Activated naive CD4-positive, alpha-beta T cell treated with anti-CD3 and anti-CD28 coated beads, Interleukin-2, amount 50 U/mL, for 72 hours (primary cell): ENCODE data around the gene PCDHGA7. TPM values are rescaled to one million over a fixed set of nuclear protein-coding genes. Genes with fewer than 3 reads are reported as not detected.
"Not testable (repeated sequence)": the region's sequence is repeated elsewhere in the genome, so short reads cannot be mapped to it uniquely, and the experiment has no call there.

ENCODE experiments used
- ATAC-seq, 2 donors: fragments of 150-1000 bp; cut with Tn5 transposase; 2 replicates each; pipeline ENCODE4 v1.10.0; 2021; ENCODE audit warnings: mild to moderate bottlenecking in 2 of 2, moderate library complexity in 2 of 2
- DNase-seq, 2 donors: peaks; one replicate each; pipeline ENCODE4 v3.0.0; 2021 to 2022; ENCODE audit warnings: low spot score in 2 of 2
- H3K27ac Mint-ChIP-seq, 2 donors: one replicate each; pipeline ENCODE4 v1.8.0; 2022; ENCODE audit warnings: mild to moderate bottlenecking in 2 of 2, mixed read lengths in 2 of 2
- H3K36me3 Mint-ChIP-seq, 2 donors: one replicate each; pipeline ENCODE4 v1.8.0; 2022; ENCODE audit warnings: mixed read lengths in 2 of 2
- H3K9me3 Mint-ChIP-seq, 2 donors: one replicate each; pipeline ENCODE4 v1.8.0; 2022; ENCODE audit warnings: mixed read lengths in 2 of 2
- total RNA-seq, 2 donors: library from RNA; stranded (reverse); gene quantifications; one replicate each; pipeline ENCODE4 v1.2.3, GENCODE V29; 2022

The PCDHGA7 gene
- total RNA-seq, 2 donors from 2014 or later, result not detected

GRCh38 chr5:141387557-141388311 is 5.2 kb downstream of the PCDHGA7 start, which contains the start of gene PCDHGB4:
TSS of gene PCDHGB4 (plus strand) at chr5:141387698. CDS start at chr5:141387885, 187 bp downstream.
- ATAC-seq, result peak; percentile 68 to 75
- H3K36me3 Mint-ChIP-seq, result peaks cover 51 to 53% of the 10 kb centered on the region in 2 donors
- not testable (repeated sequence) for DNase-seq, H3K27ac Mint-ChIP-seq
- H3K9me3 Mint-ChIP-seq, result peaks cover 19 to 25% of the 10 kb centered on the region in 2 donors

GRCh38 chr5:141388661-141389060 is 6.1 kb downstream of the PCDHGA7 start:
- H3K36me3 Mint-ChIP-seq, result peaks cover 49 to 53% of the 10 kb centered on the region in 2 donors
- H3K9me3 Mint-ChIP-seq, result peaks cover 15 to 23% of the 10 kb centered on the region in 2 donors
- no peak for ATAC-seq
- no peak overlapping the region for H3K27ac Mint-ChIP-seq
- DNase-seq, result no peak

- DNase-seq (no peak), ATAC-seq (no peak)
- Mint-ChIP-seq H3K27ac (peak overlapping the region in 1 of 2 donors; percentile 44), H3K36me3 (peaks cover 50 to 56% of the 10 kb centered on the region in 2 donors), H3K9me3 (peaks cover 21 to 27% of the 10 kb centered on the region in 2 donors)
These were observed 6.9 kb downstream of the PCDHGA7 start for GRCh38 chr5:141389153-141390042.

GRCh38 chr5:141392429-141393198 is 10.1 kb downstream of the PCDHGA7 start, which contains the start of gene PCDHGA8:
TSS of gene PCDHGA8 (plus strand) at chr5:141392633. CDS start at chr5:141392814, 181 bp downstream.
- H3K36me3 Mint-ChIP-seq, result peaks cover 46 to 51% of the 10 kb centered on the region in 2 donors
- H3K27ac Mint-ChIP-seq, result no peak within 1 kb of the TSS
- H3K9me3 Mint-ChIP-seq, result peaks cover 21 to 27% of the 10 kb centered on the region in 2 donors
- no peak for DNase-seq
- no peak for ATAC-seq

GRCh38 chr5:141393267-141393666 is 10.7 kb downstream of the PCDHGA7 start:
- ATAC-seq, result no peak
- peaks cover 20 to 27% of the 10 kb centered on the region in 2 donors for H3K9me3 Mint-ChIP-seq
- no peak for DNase-seq
- no peak overlapping the region for H3K27ac Mint-ChIP-seq
- H3K36me3 Mint-ChIP-seq, result peaks cover 45 to 48% of the 10 kb centered on the region in 2 donors

GRCh38 chr5:141394401-141395187 is 12.1 kb downstream of the PCDHGA7 start:
- Mint-ChIP-seq H3K27ac (peak overlapping the region in 1 of 2 donors; percentile 5), H3K36me3 (peaks cover 41 to 46% of the 10 kb centered on the region in 2 donors), H3K9me3 (peaks cover 11 to 20% of the 10 kb centered on the region in 2 donors)
- ATAC-seq, DNase-seq: not testable (repeated sequence)

- not testable (repeated sequence) for DNase-seq, H3K27ac Mint-ChIP-seq
- Mint-ChIP-seq H3K36me3 (peaks cover 40 to 49% of the 10 kb centered on the region in 2 donors), H3K9me3 (peaks cover 10 to 12% of the 10 kb centered on the region in 2 donors)
- ATAC-seq, result peak; percentile 71 to 82
These were observed 15.4 kb downstream of the PCDHGA7 start, which contains the start of gene PCDHGB5 for GRCh38 chr5:141397756-141398551. TSS of gene PCDHGB5 (plus strand) at chr5:141397947. CDS start at chr5:141398128, 181 bp downstream.

- H3K9me3 Mint-ChIP-seq, result peaks cover 10 to 12% of the 10 kb centered on the region in 2 donors
- DNase-seq (no peak), ATAC-seq (no peak)
- peaks cover 38 to 47% of the 10 kb centered on the region in 2 donors for H3K36me3 Mint-ChIP-seq
- no peak overlapping the region for H3K27ac Mint-ChIP-seq
These were observed 16.1 kb downstream of the PCDHGA7 start for GRCh38 chr5:141398608-141399007.

GRCh38 chr5:141399555-141400258 is 17.2 kb downstream of the PCDHGA7 start:
- ATAC-seq (no peak), DNase-seq (no peak)
- Mint-ChIP-seq H3K36me3 (peaks cover 38 to 49% of the 10 kb centered on the region in 2 donors), H3K9me3 (peaks cover 8 to 10% of the 10 kb centered on the region in 2 donors), H3K27ac (peak overlapping the region in 1 of 2 donors; percentile 47)

GRCh38 chr5:141402553-141403243 is 20.2 kb downstream of the PCDHGA7 start, which contains the start of gene PCDHGA9:
TSS of gene PCDHGA9 (plus strand) at chr5:141402778. CDS start at chr5:141402953, 175 bp downstream.
- H3K36me3 Mint-ChIP-seq, result peaks cover 42 to 59% of the 10 kb centered on the region in 2 donors
- peaks cover 14 to 18% of the 10 kb centered on the region in 2 donors for H3K9me3 Mint-ChIP-seq
- H3K27ac Mint-ChIP-seq, result no peak within 1 kb of the TSS
- ATAC-seq (no peak), DNase-seq (no peak)

- H3K27ac Mint-ChIP-seq, result no peak overlapping the region
These were observed 20.8 kb downstream of the PCDHGA7 start for GRCh38 chr5:141403387-141403786.

GRCh38 chr5:141407790-141408505 is 25.4 kb downstream of the PCDHGA7 start, which contains the start of gene PCDHGB6:
TSS of gene PCDHGB6 (plus strand) at chr5:141408021. CDS start at chr5:141408203, 182 bp downstream.
- Mint-ChIP-seq H3K9me3 (peaks cover 26 to 28% of the 10 kb centered on the region in 2 donors), H3K36me3 (peaks cover 48 to 63% of the 10 kb centered on the region in 2 donors), H3K27ac (peak within 1 kb of the TSS in 1 of 2 donors; percentile 29)
- DNase-seq, result not testable (repeated sequence)
- ATAC-seq, result peak; percentile 56 to 58

More at GRCh38 chr5:141403387-141403786, 20.8 kb downstream of the PCDHGA7 start:
- DNase-seq, result no peak
- peaks cover 49 to 66% of the 10 kb centered on the region in 2 donors for H3K36me3 Mint-ChIP-seq
- ATAC-seq, result no peak
- H3K9me3 Mint-ChIP-seq, result peaks cover 17 to 21% of the 10 kb centered on the region in 2 donors
